Ishikawa (cell line): Measurements from ENCODE around the gene FERMT3.

Experiments used
- CEBPB ChIP-seq: IDR thresholded peaks from 2 replicates; pipeline ENCODE4 v1.6.1; 2012
- EGR1 ChIP-seq: IDR thresholded peaks from 2 replicates; pipeline ENCODE4 v1.6.1; 2012
- EP300 ChIP-seq: IDR thresholded peaks from 2 replicates; pipeline ENCODE4 v1.6.1; 2012; ENCODE audit warnings: borderline replicate concordance
- RAD21 ChIP-seq: IDR thresholded peaks from 2 replicates; pipeline ENCODE4 v1.6.1; 2012; ENCODE audit warnings: low read depth
- REST ChIP-seq: IDR thresholded peaks from 2 replicates; pipeline ENCODE4 v1.6.1; 2012; ENCODE audit warnings: low read depth, mild to moderate bottlenecking
- TAF1 ChIP-seq: IDR thresholded peaks from 2 replicates; pipeline ENCODE4 v1.6.1; 2012; ENCODE audit warnings: low read depth, mild to moderate bottlenecking
- TEAD4 ChIP-seq: IDR thresholded peaks from 2 replicates; pipeline ENCODE4 v1.6.1; 2012

DNA sequence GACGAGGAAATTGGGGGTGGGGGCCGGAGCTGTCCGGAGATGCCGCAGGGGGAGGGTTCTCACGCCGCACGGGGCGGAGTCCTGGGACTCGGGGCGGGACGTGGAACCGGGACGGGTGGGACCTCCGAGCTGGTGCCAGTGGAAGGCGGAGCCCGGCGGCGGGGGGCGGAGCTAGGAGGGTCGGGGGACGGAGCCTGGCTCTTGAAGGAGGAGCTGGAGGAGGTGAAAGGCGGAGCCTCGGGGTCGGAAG is 34.6 kb downstream of the FERMT3 start:
- TF ChIP-seq CEBPB (no peak), REST (no peak), EP300 (no peak), RAD21 (no peak), TEAD4 (no peak), EGR1 (no peak), TAF1 (no peak)
